ENCODE measurements around the gene POLR2J3. TPM values are rescaled to one million over a fixed set of nuclear protein-coding genes. Genes with fewer than 3 reads are reported as not detected.
"Not testable (repeated sequence)": the region's sequence is repeated elsewhere in the genome, so short reads cannot be mapped to it uniquely, and the experiment has no call there.

The POLR2J3 gene
- total RNA-seq, 4 donors from 2014 or later, result 19.8 to 58.9 (median 51.0) TPM

DNA sequence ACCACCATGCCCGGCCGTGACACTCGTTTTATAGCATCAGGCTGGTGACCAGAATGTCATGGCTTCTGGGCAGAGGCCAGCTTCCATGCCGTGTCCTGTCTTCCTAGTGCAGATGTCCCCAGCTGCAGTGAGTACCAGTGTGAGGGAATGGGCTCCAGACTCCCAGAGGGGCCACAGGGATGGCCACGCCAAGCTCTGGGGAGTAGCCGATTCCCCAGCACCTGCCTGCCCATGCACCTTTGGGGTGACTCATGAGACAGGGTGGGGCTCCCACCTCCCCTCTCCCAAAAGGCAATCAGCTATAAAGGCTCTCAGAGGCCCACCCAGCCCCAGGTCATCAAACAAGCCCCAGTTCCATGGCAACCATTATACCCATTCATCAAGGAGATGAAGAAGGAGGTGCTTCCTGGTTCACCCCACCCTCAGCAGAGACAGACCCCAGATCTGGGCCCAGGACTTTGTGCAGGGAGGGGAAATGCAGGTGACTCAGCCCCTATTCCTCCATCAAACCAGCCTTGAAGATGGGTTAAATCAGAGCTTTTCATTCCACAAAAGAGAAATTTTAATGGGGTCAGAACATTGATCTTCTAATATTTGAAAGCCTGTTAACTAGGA lies 21.5 kb downstream of the POLR2J3 start, which contains the start of gene SPDYE2:
Gene SPDYE2 (plus strand): TSS at position 419 of the 615 bp plus-strand sequence. CDS start 2,030 bp downstream, outside the sequence.
- H3K4me3 ChIP-seq, H3K4me1 ChIP-seq, H3K27ac ChIP-seq, H3K36me3 ChIP-seq, H3K27me3 ChIP-seq, H3K9me3 ChIP-seq, DNase-seq: not testable (repeated sequence)

DNA sequence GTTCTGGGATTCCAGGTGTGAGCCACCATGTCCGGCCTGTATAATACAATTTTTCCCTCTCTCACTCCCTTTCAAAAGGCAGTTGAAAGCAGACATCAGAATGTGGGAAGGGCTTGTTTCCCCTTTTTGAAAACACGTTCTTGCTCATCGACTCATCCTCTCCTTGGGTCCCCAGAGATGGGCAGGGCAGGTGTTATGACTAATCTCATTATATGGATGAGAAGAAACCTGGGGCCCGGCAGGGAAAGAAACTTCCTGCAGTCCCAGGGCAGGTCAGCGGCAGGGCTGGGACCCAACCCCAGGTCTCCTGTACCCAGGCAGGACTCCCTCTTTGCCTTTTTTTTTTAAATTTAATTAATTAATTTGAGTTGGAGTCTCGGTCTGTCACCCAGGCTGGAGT lies 26.0 kb downstream of the POLR2J3 start:
- peak in 1 of 3 donors; percentile 15 for DNase-seq
- H3K9me3 ChIP-seq, H3K27me3 ChIP-seq, H3K27ac ChIP-seq, H3K4me3 ChIP-seq, H3K36me3 ChIP-seq, H3K4me1 ChIP-seq: not testable (repeated sequence)

DNA sequence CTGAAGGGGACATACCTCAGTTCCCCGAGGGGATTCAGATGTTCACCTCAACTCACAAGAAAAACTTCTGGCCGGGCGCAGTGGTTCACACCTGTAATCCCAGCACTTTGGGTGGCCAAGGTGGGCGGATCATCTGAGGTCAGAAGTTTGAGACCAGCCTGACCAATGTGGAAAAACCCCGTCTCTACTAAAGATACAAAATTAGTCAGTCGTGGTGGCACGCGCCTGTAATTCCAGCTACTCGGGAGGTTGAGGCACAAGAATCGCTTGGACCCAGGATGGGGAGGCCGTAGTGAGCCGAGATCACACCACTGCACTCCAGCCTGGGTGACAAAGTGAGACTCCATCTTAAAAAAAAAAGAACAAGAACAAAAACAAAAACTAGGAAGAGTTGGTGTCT lies 27.1 kb downstream of the POLR2J3 start:
- not testable (repeated sequence) for H3K4me3 ChIP-seq, H3K9me3 ChIP-seq, H3K27me3 ChIP-seq, H3K4me1 ChIP-seq, H3K36me3 ChIP-seq, H3K27ac ChIP-seq
- peak in 1 of 3 donors; percentile 14 for DNase-seq

DNA sequence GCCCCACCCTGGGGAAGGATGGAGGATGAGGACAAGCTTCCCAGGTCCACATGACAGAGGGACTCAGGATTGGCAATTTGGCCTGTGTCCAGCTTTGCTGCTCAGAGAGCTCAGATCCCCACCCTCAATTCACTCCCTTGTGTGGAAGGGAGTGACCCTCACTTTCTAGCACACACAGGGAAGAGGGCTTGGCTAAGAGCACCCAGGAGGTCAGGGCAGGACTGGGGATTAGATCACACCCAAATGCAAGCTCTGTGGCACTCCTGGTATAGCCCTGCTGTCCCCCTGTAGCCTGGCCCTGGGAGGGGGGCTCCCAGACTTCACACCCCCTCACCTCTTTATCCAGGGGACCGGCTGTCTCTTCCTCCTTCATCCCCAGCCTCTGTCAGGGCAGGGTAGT lies 28.0 kb downstream of the POLR2J3 start:
- not testable (repeated sequence) for DNase-seq, H3K4me1 ChIP-seq, H3K9me3 ChIP-seq, H3K27ac ChIP-seq, H3K36me3 ChIP-seq, H3K4me3 ChIP-seq, H3K27me3 ChIP-seq

DNA sequence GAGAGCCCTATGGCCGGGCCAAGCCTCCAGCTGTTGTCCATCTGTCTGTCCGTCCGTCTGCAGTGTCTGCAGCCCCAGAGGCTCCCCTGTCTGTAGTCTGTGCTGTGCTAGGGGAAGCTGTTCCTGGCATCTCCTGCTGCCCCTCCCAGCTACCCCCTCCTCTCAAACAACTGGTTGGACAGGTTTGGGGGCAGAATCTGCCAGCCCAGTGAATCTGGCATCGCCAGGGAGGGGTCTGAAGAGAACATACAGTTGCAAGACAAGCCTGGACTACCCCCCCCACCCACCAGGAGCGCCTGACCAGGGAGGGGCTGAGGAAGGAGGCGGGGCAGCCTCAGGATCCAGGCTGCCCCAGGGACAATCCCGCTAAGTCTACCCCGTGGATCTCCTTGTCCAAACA lies 28.8 kb downstream of the POLR2J3 start, which contains the start of gene UPK3BL2:
Gene UPK3BL2 (minus strand): TSS at position 101 of the 400 bp plus-strand sequence. CDS start 60 bp downstream, at position 41.
- H3K27me3 ChIP-seq, result not testable (repeated sequence)

DNA sequence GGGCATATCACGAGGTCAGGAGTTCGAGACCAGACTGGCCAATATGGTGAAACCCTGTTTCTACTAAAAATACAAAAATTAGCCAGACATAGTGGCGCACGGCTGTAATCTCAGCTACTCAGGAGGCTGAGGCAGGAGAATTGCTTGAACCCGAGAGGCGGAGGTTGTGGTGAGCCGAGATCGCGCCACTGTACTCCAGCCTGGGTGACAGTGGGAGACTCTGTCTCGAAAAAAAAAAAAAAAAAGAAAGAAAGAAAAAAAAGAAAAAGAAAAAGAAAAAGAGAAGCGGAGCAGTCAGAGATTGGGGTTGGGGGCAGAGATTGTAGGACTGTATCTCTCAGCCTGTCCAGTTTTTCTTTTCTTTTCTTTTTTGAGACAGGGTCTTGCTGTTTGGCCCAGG lies 29.6 kb downstream of the POLR2J3 start:
- not testable (repeated sequence) for H3K27ac ChIP-seq, H3K27me3 ChIP-seq, DNase-seq, H3K4me1 ChIP-seq, H3K4me3 ChIP-seq, H3K36me3 ChIP-seq, H3K9me3 ChIP-seq

More for the DNA sequence above, 28.8 kb downstream of the POLR2J3 start, which contains the start of gene UPK3BL2:
- not testable (repeated sequence) for H3K36me3 ChIP-seq, H3K9me3 ChIP-seq, H3K4me1 ChIP-seq, H3K4me3 ChIP-seq, H3K27ac ChIP-seq, DNase-seq

DNA sequence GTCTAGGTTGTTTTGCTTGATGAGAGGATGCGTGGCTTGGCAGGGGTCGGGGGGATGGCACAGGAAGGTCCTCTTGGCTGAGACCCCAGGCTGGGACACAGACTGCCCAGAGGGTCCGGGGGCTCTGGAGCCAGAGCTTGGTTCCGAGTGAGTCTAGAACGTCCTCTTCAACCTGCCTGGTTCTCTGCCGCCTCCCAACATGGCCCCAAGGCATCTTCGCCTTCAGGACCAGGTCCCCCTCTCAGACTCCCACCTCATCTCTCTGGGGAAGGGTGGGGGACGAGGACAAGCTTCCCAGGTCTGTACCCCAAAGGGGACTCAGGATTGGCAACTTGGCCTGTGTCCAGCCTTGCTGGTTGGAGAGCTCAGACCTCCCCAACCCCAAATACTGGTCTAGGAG lies 30.3 kb downstream of the POLR2J3 start:
- not testable (repeated sequence) for H3K27me3 ChIP-seq, H3K9me3 ChIP-seq, DNase-seq, H3K27ac ChIP-seq, H3K4me1 ChIP-seq, H3K4me3 ChIP-seq, H3K36me3 ChIP-seq

DNA sequence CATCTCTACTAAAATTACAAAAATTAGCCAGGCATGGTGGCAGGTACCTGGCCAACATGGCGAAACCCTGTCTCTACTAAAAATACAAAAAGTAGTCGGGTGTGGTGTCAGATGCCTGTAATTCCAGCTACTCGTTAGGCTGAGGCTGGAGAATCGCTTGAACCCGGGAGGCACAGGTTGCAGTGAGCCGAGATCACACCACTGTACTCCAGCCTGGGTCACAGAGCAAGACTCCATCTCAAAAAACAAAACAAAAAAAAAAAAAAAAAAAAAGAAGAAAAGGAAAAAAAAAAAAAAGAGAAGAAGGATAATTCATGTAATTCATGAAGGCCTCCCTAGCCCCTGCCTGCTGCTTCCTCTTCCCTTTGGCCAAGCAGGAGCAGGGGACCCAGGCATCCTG lies 31.8 kb downstream of the POLR2J3 start:
- not testable (repeated sequence) for H3K9me3 ChIP-seq, H3K4me3 ChIP-seq, H3K4me1 ChIP-seq, H3K27ac ChIP-seq, H3K27me3 ChIP-seq, DNase-seq, H3K36me3 ChIP-seq

DNA sequence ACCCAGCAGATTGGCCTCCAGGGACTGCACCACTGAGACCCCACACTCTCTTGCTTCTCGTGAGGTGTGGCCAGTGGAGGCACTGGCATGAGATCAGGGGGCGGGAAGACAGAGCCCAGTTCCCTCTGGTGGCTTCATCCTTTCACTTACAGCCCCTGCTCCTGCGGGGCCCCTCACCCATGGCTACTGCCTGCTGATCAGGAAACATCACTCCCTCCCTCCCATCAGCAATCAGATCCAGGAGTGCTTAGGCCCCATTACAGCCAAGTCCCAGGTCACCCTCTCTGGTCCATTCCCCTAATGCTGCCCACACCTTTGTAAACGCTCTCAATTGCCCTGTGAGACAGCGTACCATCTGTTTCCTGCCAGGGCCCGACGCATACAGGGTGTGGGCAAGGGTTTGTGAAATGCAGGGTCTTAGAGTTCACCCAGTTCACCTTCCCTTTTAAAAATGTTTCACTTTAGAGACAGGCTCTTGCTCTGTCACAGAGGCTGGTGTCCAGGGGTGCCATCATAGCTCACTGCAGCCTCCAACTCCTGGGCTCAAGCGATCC lies 37.2 kb downstream of the POLR2J3 start:
- not testable (repeated sequence) for H3K27ac ChIP-seq, H3K27me3 ChIP-seq, H3K9me3 ChIP-seq, H3K4me1 ChIP-seq, DNase-seq, H3K4me3 ChIP-seq, H3K36me3 ChIP-seq

DNA sequence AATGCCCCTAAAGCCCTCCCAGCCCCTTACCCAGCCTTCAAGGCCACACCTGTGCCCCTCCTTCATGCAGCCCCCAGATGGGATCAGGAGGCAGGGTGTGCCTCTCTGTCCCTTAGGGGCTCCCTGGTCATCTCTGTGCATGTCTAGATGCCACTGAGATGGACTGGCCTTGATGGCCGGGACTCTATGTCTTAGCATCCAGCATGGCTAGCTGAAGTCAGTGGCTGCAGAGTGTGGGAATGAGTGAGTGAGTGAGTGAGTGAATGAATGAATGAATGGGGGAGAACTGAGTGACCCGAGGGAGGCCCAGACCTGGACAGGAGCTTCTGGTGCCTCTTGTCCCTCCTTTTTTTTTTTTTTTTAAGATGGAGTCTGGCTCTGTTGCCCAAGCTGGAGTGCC lies 40.3 kb downstream of the POLR2J3 start:
- not testable (repeated sequence) for H3K9me3 ChIP-seq, H3K27me3 ChIP-seq, DNase-seq, H3K27ac ChIP-seq, H3K4me3 ChIP-seq, H3K4me1 ChIP-seq, H3K36me3 ChIP-seq

DNA sequence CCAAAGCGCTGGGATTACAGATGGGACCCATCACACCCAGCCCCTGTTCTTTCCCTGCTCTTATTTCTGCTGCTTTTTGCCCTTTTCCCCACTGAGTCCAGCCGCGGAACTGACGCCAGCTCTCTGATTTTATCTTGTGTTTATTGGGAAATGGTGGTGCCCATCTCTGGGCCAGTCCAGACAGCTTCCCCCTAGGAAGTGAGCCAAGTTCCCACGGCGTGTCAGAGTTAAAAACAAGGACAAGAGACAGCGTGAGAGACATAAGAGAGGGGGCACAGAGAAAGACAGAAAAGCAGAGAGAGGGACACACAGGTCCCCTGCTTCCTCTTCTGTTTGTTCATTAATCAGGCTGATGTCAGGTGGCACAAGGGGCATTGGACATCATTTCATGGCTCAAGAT lies 40.8 kb downstream of the POLR2J3 start:
- not testable (repeated sequence) for H3K4me1 ChIP-seq, H3K36me3 ChIP-seq, H3K27me3 ChIP-seq, H3K4me3 ChIP-seq, H3K9me3 ChIP-seq, H3K27ac ChIP-seq
- peak in 1 of 3 donors; percentile 14 for DNase-seq

DNA sequence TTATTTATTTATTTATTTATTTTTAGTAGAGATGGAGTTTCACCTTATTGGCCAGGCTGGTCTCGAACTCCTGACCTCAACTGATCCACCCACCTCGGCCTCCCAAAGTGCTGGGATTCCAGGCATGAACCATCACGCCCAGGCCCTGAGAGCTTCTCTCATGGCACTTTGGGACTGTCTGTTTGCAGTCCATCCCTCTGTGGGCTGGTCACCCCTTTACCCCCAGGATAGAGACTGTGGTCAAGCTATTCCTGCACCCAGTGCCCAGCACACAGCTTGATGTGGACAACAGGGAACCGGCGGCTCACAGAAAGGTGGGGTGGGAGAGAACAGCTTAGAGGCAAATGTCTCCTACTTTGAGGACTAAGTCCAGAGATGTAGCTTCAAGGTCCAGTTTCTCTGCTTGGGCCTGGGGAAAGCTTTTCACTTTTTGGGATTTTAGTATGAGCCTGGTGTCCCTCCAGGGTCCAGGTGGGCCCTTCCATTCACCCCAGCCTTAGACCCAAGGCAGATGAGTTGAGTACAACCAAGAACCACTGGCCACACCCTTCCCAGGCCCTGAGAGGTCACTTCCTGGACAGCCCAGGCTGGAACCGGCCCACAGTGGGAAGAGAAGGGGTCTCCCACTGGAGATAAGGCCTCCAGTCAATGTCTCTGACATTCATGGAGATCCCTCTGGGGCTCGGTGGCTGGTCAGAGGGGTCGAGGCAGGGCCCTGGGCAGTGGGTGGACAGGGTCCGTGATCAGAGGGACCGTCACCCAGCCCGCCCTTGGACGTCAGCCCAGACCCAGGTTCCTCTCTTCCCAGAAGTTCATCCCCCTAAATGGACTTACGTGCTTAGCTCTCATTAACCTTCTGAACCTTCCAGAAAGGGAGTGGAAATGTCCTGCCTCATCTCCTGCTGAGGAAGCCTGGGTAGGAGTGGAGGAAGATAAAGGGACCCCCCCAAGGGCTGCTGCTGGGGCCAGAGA lies 44.3 kb downstream of the POLR2J3 start:
- not testable (repeated sequence) for H3K4me1 ChIP-seq, DNase-seq, H3K4me3 ChIP-seq, H3K27ac ChIP-seq, H3K27me3 ChIP-seq, H3K36me3 ChIP-seq, H3K9me3 ChIP-seq

DNA sequence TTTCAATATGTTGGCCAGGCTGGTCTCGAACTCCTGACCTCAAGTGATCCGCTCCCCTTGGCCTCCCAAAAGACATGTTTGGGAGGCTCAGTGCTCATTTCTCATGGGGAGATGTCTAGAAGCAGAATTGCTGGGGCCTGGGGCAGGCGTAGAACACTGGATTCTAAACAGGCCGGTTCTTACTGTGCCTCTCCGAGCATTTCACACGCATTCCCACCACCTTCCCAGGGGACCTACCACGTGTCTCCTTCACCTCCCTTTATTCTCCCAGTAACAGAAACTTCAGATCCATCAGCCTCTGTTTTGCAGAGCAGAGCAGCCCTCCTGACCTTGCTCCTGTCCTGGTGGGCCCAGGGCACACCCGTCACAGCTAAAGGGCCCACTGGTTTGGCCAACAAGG lies 45.2 kb downstream of the POLR2J3 start:
- not testable (repeated sequence) for H3K9me3 ChIP-seq, DNase-seq, H3K4me1 ChIP-seq, H3K27ac ChIP-seq, H3K36me3 ChIP-seq, H3K4me3 ChIP-seq, H3K27me3 ChIP-seq

DNA sequence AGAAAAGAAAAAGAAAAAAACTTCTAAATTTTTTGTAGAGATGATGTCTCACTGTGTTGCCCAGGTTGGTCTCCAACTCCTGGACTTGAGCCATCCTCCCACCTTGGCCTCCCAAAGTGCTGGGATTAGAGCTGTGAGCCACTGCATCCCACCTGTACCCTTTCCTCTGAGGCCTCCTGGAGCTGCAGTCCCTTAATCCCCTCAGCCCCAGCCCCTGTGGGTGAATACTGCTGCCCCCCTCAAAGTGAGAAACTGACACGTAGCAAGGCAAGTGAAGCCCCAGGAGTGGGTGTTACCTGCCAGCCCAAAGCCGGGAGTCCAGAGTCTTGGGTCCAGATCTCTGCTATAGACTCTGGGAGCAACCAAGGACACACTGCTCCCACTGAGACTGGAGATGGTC lies 47.6 kb downstream of the POLR2J3 start:
- not testable (repeated sequence) for H3K4me1 ChIP-seq, H3K36me3 ChIP-seq, DNase-seq, H3K4me3 ChIP-seq, H3K27me3 ChIP-seq, H3K27ac ChIP-seq, H3K9me3 ChIP-seq

DNA sequence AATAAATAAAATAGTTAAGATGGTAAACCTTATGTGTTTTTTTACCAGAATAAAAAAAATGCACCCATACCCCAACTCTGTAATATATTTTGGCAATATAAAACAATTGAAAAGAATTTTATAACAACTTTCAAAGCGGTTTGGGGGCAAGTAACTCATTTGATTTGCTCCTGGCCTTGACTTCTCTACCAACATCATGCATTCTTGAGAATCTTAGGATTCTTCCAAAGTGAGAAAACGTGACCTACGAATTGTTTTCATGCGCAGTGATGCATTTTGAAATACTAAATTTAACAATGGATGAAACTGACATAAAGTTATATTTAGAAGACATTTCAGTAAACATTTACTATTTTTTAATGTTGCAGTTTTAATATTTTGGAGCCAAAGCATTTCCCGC lies 51.6 kb downstream of the POLR2J3 start:
- not testable (repeated sequence) for H3K9me3 ChIP-seq, H3K27ac ChIP-seq, H3K4me3 ChIP-seq, DNase-seq, H3K4me1 ChIP-seq, H3K27me3 ChIP-seq, H3K36me3 ChIP-seq
